Gastrocnemius medialis (tissue), 4 donors: Measurements from ENCODE around the gene GHRHR. TPM values are rescaled to one million over a fixed set of nuclear protein-coding genes. Genes with fewer than 3 reads are reported as not detected.

Experiments used
- ATAC-seq, 2 donors: fragments of 150-250 bp; one replicate each; pipeline ENCODE4 v1.9.1; 2016
- DNase-seq, 2 donors: peaks; one replicate each; pipeline ENCODE4 v3.0.0-alpha.2; 2019
- H3K27ac ChIP-seq, 4 donors: fragments of 200-600 bp; sonication (generic); 1 replicate in 1 of 4; 2 replicates in 3 of 4; pipeline ENCODE4 v1.5.1; 2016 to 2018; ENCODE audit warnings: mild to moderate bottlenecking in 2 of 4, moderate library complexity in 1 of 4
- H3K27me3 ChIP-seq, 3 donors: fragments of 200-600 bp; sonication (generic) in 2 of 3; 1 replicate in 1 of 3; 2 replicates in 2 of 3; pipeline versions ENCODE4 v1.5.1 to v1.6.0; 2016 to 2019; ENCODE audit warnings: mild to moderate bottlenecking in 1 of 3, moderate library complexity in 1 of 3
- H3K36me3 ChIP-seq, 2 donors: fragments of 200-600 bp; sonication (generic) in 1 of 2; one replicate each; pipeline ENCODE4 v1.5.1; 2017 to 2018
- H3K4me1 ChIP-seq, 2 donors: fragments of 200-600 bp; sonication (generic) in 1 of 2; one replicate each; pipeline ENCODE4 v1.5.1; 2016 to 2017; ENCODE audit warnings: mild to moderate bottlenecking in 2 of 2
- H3K4me3 ChIP-seq, 4 donors: fragments of 200-600 bp; sonication (generic) in 3 of 4; 1 replicate in 1 of 4; 2 replicates in 3 of 4; pipeline ENCODE4 v1.5.1; 2016 to 2019; ENCODE audit warnings: mild to moderate bottlenecking in 2 of 4
- H3K9me3 ChIP-seq, 3 donors: fragments of 200-600 bp; sonication (generic) in 2 of 3; 1 replicate in 1 of 3; 2 replicates in 2 of 3; pipeline ENCODE4 v1.5.1; 2016 to 2019
- POLR2A ChIP-seq, 2 donors: fragments of 450-650 bp; IDR thresholded peaks; one replicate each; pipeline ENCODE4 v1.6.1; 2017; ENCODE audit warnings: antibody characterized with exemption in 2 of 2, mild to moderate bottlenecking in 2 of 2, moderate library complexity in 2 of 2
- in situ Hi-C, 4 donors: fragments of 200-750 bp; cut with MboI; loops; one replicate each; pipeline versions ENCODE4 v1.15.0 to v1.8.0; 2017; ENCODE audit warnings: low sequenced_read_pairs in 4 of 4
- intact Hi-C: fragments of 100-400 bp; cut with DNase I; formaldehyde crosslinking; loops from one replicate; pipeline ENCODE4 v1.15.1; 2023; ENCODE audit warnings: low total_unique reads
- total RNA-seq, 4 donors: library from RNA; depleted of rRNA; stranded (reverse); fragments of >200 nt; gene quantifications; one replicate each; pipeline versions ENCODE4 v1.1.0 to v1.2.3, GENCODE V29; 2016
- TF ChIP-seq, protein P1 (sequence below), 5 experiments: fragments of 450-650 bp in 3 of 5; fragments of 200-600 bp in 2 of 5; sonication (generic) in 2 of 5; IDR thresholded peaks in 4 of 5; conservative IDR thresholded peaks in 1 of 5; 1 replicate in 4 of 5; 2 replicates in 1 of 5; pipeline ENCODE4 v1.5.1; 2016 to 2019; ENCODE audit warnings: antibody characterized with exemption in 5 of 5, mild to moderate bottlenecking in 3 of 5, moderate library complexity in 3 of 5

Gene GHRHR
- total RNA-seq, 4 donors from 2014 or later: not detected

DNA sequence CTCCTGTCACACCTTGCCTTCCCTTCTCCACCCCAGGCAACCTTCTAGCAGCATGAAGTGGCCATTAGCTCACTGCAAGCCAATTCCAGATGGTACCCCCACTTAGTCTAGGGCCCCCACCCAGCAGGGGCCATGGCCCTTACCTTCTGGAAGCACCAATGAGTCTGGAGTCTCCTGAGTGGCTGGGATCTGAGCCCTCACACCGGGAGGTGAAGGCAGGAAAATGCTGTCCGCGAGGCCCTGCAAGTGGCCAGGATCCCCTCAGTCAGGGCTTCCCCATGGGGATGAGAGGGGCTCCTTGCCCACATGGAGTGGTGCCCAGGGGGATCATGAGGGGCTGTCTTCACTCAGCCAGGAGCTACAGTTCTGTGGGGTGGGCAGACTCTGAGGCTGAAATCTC, 47.5 kb upstream of the GHRHR start:
- Histone ChIP-seq H3K36me3 (no peaks in the 10 kb centered on the region), H3K4me1 (peaks cover 21% of the 10 kb centered on the region in 2 donors), H3K27me3 (no peaks in the 10 kb centered on the region), H3K27ac (peak overlapping the region in 3 of 4 donors; percentile 58 to 73 (median 64)), H3K4me3 (peak overlapping the region in 3 of 4 donors; percentile 1 to 49 (median 41)), H3K9me3 (no peaks in the 10 kb centered on the region)
- no peak for TF ChIP-seq POLR2A (IDR thresholded peaks at IDR 0.05)
- TF ChIP-seq, protein P1, sequence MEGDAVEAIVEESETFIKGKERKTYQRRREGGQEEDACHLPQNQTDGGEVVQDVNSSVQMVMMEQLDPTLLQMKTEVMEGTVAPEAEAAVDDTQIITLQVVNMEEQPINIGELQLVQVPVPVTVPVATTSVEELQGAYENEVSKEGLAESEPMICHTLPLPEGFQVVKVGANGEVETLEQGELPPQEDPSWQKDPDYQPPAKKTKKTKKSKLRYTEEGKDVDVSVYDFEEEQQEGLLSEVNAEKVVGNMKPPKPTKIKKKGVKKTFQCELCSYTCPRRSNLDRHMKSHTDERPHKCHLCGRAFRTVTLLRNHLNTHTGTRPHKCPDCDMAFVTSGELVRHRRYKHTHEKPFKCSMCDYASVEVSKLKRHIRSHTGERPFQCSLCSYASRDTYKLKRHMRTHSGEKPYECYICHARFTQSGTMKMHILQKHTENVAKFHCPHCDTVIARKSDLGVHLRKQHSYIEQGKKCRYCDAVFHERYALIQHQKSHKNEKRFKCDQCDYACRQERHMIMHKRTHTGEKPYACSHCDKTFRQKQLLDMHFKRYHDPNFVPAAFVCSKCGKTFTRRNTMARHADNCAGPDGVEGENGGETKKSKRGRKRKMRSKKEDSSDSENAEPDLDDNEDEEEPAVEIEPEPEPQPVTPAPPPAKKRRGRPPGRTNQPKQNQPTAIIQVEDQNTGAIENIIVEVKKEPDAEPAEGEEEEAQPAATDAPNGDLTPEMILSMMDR (IDR thresholded peaks at IDR 0.05 in 4 of 5, conservative IDR thresholded peaks at IDR 0.05 in 1 of 5): no peak
- intact Hi-C loops (no loop called here), in situ Hi-C loops (no loop called here)
- ATAC-seq (no peak), DNase-seq (no peak)

DNA sequence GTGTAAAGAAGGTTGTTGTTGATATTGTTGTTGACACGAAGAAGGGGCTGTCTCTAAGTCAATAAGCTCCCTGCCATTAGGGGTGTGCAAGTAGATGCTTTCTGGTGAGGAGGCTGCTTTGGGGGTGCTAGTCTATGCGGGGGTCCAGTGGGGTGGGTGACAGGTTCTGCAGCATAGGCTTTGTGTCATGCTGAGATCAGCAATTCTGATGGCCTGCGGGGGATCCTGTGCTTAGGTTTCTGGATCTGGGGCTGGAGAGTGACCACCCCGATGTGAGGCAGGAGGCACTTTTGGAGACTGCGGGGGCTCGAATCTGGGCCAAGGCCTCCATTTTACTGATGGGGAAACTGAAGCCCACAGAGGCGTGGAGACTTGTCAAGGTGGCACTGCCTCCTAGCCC, 47.0 kb upstream of the GHRHR start:
- TF ChIP-seq, protein P1 (IDR thresholded peaks at IDR 0.05 in 4 of 5, conservative IDR thresholded peaks at IDR 0.05 in 1 of 5): no peak
- no peak for TF ChIP-seq POLR2A (IDR thresholded peaks at IDR 0.05)
- no peak for DNase-seq
- no peaks in the 10 kb centered on the region for H3K27me3 ChIP-seq
- in situ Hi-C loops: no loop called here
- ATAC-seq: no peak
- H3K4me1 ChIP-seq: peaks cover 26% of the 10 kb centered on the region in 2 donors
- peak overlapping the region in 2 of 4 donors; percentile 41 to 49 for H3K4me3 ChIP-seq
- no peaks in the 10 kb centered on the region for H3K9me3 ChIP-seq
- intact Hi-C loops: no loop called here
- H3K36me3 ChIP-seq: no peaks in the 10 kb centered on the region
- H3K27ac ChIP-seq: peak overlapping the region in 3 of 4 donors; percentile 58 to 73 (median 64)

DNA sequence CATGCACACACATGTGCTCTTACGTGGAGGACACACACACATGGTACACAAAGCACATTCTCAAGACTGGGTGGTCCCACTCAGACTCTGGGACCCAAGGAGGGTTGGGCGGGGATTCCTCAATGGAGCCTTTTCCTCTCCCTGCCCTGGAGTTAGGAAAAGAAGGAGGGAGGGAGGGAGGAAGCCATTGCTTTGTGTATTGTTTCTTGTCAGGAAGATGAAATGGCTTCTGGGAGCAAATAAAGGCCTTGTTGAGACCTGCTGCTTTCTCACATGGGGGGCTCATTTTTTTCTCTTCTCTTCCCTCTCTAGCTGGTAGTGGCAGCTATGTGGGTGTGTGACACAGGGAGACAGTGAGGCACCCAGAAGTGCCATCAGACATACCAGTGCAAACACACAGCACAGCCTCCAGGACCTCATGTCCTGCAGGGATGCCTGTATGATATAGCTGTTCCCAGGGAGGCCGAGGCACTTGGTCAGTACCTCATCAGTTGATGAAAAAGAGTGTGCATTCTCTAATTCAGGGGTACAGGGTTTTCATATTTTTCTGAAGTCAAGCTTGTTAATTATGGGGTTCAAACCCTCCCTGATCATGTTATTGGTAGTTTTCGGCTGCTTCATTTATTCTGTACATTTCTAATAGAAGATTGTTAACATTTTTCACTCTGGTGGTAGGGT, 46.4 kb upstream of the GHRHR start:
- H3K36me3 ChIP-seq: no peaks in the 10 kb centered on the region
- ATAC-seq (no peak), DNase-seq (no peak)
- H3K4me1 ChIP-seq: peaks cover 26 to 29% of the 10 kb centered on the region in 2 donors
- in situ Hi-C loops (no loop called here), intact Hi-C loops (no loop called here)
- H3K27ac ChIP-seq: peak overlapping the region in 2 of 4 donors; percentile 64 to 73
- TF ChIP-seq, protein P1 (IDR thresholded peaks at IDR 0.05 in 4 of 5, conservative IDR thresholded peaks at IDR 0.05 in 1 of 5): no peak
- no peak for TF ChIP-seq POLR2A (IDR thresholded peaks at IDR 0.05)
- no peak overlapping the region for H3K4me3 ChIP-seq
- no peaks in the 10 kb centered on the region for H3K9me3 ChIP-seq
- H3K27me3 ChIP-seq: no peaks in the 10 kb centered on the region

DNA sequence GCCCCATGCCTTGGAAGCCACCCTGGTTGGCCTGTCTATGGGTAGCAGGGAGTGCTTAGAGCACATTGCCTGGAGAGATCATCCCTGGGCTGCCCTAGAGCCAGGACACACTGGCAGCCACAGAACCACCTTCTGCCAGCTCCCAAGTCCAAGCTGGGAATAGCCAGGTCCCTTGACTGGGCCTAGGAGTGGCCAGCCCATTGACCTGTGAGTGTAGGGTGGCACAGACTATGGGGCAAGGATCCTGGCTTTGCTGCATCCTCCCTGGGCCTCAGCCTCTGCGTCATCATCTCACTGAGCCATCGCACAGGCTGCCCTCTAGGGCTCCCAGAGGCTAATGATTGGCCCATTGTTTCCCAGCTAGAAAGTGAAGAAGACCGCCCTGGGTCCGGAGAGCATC, 45.1 kb upstream of the GHRHR start:
- no peaks in the 10 kb centered on the region for H3K27me3 ChIP-seq
- H3K36me3 ChIP-seq: no peaks in the 10 kb centered on the region
- DNase-seq (peak in 1 of 2 donors; percentile 21), ATAC-seq (peak in 1 of 2 donors; percentile 29)
- no peak for TF ChIP-seq POLR2A (IDR thresholded peaks at IDR 0.05)
- TF ChIP-seq, protein P1 (IDR thresholded peaks at IDR 0.05 in 4 of 5, conservative IDR thresholded peaks at IDR 0.05 in 1 of 5): no peak
- in situ Hi-C loops (no loop called here), intact Hi-C loops (no loop called here)
- peak overlapping the region; percentile 27 to 67 (median 65) for H3K27ac ChIP-seq
- H3K4me3 ChIP-seq: no peak overlapping the region
- no peaks in the 10 kb centered on the region for H3K9me3 ChIP-seq
- peaks cover 26 to 29% of the 10 kb centered on the region in 2 donors for H3K4me1 ChIP-seq
